NCI-H146 treated with DMSO at 0.1 percent for 48 hours (cell line): ENCODE results near the gene ZNF506.
A peak's percentile ranks its signal among the peaks of the same experiment; 100 is the strongest.
"Not testable (repeated sequence)": the region's sequence is repeated elsewhere in the genome, so short reads cannot be mapped to it uniquely, and the experiment has no call there.

ENCODE experiments used
- DNase-seq: peaks from one replicate; lab custom pipeline; 2025; ENCODE audit not compliant: unreplicated experiment; lab: John Stamatoyannopoulos, UW

Gene ZNF506

DNA sequence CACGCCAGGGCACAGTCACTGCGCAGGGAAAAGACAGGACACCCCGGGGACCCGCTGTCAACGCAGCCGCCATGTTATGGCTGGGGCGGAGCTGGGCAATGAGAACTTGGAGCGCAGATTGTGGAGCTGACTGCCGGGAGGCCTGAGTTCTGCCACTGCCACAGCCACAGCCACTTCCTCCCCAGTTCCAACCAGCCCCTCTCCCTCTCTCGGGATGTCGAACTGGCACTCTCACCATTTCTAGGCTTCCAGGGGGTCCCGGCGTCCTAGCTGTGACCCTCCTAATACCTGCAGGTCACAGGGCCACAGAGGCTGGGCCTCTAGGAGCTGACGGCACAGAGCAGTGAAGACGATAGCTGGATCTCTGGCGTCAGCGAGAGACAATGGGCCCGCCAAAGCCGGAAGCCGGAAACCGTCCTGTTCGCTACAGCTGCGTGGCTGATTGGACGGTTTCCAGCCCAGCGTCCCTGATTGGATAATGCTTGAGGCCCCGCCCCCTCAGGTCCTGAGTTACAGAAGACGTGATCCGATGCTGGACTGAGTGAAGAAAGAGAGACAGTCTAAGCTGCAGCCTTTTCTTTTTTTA lies at the start of gene ZNF506:
ZNF506 (minus strand) TSS at position 385 of the 586 bp plus-strand sequence; CDS start at position 238, 147 bp downstream.
- DNase-seq, result peak; percentile 96

DNA sequence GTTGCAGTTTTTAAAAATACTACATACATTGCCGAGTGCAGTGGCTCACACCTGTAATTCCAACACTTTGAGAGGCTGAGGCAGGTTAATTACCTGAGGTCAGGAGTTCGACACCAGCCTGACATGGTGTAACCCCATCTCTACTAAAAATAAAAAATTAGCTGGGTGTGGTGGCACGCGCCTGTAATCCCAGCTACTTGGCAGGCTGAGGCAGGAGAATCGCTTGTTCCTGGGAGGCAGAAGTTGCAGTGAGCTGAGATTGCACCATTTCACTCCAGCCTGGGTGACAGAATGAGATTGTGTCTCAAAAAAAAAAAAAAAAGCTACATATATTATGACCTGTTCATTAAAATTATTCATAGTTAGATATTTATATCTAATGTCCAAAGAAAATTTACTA lies 48.5 kb upstream of the ZNF506 start:
- DNase-seq, result not testable (repeated sequence)

DNA sequence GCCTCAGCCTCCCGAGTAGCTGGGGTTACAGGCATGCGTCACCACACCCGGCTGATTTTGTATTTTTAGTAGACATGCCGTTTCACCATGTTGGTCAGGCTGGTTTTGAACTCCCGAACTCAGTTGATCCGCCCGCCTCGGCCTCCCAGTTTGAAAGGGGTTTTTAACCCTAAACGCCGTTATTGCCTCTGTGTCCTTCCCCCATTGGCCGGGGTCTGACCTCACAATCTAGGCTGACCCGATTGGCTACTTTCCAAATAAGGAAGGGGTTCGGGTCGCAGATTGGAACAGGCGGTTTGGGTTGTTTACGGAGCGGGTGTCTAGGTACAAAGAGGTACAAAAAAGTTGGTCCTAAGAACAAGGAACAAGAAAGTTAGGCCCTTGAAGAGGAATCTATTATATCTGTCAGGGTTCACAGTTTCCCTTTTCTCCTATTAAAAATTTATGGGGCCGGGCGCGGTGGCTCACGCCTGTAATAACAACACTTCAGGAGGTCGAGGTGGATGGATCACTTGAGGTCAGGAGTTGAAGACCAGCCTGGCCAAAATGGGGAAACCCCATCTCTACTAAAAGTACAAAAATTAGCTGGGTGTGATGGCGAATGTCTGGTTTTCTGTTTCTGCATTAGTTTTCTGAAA lies 45.2 kb upstream of the ZNF506 start:
- DNase-seq, result peak; percentile 38

DNA sequence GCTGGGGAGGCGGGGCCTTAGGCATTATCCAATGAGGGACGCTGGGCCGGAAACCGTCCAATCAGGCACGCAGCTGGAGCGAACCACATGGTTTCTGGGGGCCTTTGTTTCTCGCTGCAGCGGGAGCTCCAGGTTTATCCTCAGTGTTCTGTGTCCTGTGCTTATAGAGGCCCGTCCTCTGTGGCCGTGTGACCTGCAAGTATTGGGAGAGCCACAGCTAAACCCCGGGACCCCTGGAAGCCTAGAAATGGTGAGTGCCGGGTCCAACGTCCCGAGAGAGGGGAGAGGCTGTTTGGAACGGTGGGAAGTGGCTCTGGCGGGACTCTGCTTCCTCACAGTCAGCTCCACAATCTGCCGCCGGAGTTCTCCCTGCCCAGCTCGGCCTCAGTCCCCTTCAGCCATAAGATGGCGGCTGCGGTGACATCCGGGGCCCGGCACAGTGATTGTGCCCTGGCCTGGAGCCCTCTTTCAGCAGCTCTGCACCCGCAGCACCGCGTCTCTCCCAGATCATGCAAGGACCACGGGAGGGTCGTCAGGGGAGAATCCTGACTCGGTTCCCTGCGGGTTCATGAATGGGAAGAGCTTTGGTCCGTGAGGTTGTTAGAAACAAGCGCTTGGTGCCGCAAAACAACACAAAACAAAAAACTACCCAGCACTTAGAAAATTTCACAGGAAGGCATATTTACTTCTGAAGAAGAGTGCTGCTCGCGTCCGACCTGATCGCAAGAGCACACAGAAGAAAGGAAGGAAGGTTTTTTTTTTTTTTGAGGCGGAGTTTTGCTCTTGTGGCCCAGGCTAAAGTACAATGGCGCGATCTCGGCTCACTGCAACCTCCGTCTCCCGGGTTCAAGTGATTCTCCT lies 44.4 kb upstream of the ZNF506 start, which contains the start of gene ZNF253:
ZNF253 (plus strand) TSS at position 133 of the 861 bp plus-strand sequence; CDS start at position 248, 115 bp downstream.
- DNase-seq, result peak; percentile 96

GRCh38 chr19:19860756-19861390 lies 39.3 kb upstream of the ZNF506 start:
- peak; percentile 40 for DNase-seq

DNA sequence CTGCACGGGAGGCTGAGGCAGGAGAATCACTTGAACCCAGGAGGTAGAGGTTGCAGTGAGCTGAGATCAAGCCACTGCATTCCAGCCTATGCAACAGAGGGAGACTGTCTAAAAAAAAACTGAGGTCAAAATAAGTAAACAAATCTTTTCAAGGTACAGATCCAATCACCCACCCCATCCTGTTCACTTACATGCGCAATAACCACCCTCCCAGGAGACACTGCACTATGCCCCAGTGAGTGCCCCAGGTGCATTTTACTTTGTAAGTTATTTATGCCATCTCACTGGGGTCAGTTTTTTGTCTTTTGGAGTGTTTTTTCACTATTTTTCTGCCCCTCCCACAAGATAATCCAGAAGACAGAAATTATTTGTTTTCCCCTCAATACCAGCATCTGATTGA lies 37.2 kb upstream of the ZNF506 start:
- no peak for DNase-seq

GRCh38 chr19:19851740-19852139 lies 30.2 kb upstream of the ZNF506 start:
- not testable (repeated sequence) for DNase-seq

- DNase-seq, result no peak
Measured at GRCh38 chr19:19849056-19849455, 27.5 kb upstream of the ZNF506 start.

DNA sequence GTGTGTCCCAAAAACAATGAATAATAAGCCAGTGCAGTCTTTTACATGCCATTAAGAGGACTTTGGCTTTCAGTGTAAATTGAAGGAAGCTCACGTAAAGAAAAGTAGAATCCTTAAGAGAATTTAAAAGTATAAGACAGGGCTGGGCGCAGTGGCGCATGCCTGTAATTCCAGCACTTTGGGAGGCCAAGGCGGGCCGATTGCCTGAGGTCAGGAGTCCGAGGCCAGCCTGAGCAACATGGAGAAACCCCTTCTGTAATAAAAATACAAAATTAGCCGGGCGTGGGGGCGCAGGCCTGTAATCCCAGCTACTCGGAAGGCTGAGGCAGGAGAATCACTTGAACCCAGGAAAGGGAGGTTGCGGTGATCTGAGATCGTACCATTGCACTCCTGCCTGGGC lies 26.2 kb upstream of the ZNF506 start:
- DNase-seq, result no peak

DNA sequence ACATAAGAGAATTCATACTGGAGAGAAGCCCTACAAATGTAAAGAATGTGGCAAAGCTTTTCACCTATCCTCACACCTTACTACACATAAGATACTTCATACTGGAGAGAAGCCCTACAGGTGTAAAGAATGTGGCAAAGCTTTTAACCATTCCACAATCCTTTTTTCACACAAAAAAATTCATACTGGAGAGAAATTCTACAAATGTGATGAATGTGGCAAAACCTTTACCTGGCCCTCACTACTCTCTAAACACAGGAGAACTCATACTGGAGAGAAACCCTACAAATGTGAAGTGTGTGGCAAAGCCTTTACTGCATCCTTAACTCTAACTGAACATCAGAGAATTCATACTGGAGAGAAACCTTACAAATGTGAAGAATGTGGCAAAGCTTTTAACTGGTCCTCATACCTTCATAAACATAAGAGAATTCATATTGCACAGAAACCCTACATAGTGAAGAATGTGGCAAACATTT lies 14.0 kb upstream of the ZNF506 start:
- DNase-seq, result no peak

GRCh38 chr19:19826875-19827274 lies 5.3 kb upstream of the ZNF506 start:
- no peak for DNase-seq

DNA sequence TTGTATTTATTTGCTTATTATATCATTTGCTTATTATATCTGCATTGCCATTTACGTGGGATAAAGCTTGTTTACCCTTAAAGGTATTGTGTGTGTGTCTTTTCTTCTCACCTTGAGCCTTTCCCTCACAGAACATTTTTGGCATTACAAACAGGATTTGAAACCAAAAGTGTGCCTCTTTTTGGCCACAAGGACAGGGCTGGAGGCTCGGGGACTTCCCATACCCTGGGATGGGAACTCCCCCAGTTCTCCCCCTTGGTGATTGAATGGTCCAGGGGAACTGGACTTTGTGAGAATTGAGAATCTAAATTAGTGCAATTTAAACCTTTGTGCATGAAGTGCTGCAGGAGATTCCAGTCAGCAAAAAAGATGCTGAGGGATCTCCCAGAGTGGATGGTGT lies 2.4 kb upstream of the ZNF506 start:
- no peak for DNase-seq

DNA sequence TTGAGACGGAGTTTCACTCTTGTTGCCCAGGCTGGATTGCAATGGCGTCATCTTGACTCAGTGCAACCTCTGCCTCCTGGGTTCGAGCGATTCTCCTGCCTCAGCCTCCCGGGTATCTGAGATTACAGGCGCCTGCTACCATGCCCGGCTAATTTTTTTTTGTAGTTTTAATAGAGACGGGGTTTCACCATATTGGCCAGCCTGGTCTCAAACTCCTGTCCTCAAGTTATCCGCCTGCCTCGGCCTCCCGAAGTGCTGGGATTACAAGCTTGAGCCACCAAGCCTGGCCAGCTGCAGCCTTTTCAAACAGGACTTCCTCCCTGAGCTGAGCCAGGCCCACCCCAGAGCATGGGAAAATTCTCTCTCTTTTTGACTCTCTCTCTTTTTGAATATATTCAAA lies 426 bp upstream of the ZNF506 start:
- DNase-seq, result peak; percentile 21

DNA sequence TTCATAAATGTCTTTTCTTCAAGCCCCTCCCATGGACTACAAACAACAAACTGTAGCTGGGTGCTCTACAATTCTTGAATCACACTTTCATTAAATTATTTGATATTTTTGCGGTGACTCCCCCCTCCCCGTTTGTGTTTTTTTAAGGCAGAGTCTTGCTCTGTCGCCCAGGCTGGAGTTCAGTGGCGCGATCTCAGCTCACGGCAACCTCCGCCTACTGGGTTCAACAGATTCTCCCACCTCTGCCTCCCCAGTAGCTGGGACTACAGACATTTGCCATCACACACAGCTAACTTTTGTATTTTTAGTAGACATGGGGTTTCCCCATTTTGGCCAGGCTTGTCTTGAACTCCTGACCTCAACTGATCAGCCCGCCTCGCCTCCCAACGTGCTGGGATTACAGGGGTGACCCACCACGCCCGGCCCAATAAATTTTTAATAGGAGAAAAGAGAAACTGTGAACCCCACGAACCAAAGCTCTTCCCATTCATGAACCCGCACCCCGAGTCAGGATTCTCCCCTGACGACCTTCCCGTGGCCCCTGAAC lies 703 bp downstream of the ZNF506 start:
- no peak for DNase-seq

GRCh38 chr19:19817357-19817756 lies 4.2 kb downstream of the ZNF506 start:
- no peak for DNase-seq

GRCh38 chr19:19816679-19817078 lies 4.9 kb downstream of the ZNF506 start:
- DNase-seq, result no peak

DNA sequence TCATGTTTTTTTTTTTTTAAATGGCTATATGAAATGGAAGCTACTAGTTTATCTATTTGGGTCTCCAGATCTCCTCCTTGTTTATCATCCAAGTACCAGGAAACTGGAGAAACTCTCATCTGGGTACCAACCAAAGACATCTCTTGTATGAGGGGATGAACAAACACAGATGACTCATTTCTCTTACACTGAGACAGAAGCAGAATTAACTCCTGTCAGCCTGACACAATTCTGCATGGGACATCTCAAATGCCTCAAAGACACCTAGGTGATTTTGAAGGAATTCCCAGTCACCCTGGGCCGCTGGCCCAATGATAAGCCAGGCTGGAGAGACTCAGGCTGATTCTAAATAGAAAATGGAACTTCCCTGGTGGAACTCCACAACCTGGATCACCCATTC lies 9.6 kb downstream of the ZNF506 start:
- not testable (repeated sequence) for DNase-seq

DNA sequence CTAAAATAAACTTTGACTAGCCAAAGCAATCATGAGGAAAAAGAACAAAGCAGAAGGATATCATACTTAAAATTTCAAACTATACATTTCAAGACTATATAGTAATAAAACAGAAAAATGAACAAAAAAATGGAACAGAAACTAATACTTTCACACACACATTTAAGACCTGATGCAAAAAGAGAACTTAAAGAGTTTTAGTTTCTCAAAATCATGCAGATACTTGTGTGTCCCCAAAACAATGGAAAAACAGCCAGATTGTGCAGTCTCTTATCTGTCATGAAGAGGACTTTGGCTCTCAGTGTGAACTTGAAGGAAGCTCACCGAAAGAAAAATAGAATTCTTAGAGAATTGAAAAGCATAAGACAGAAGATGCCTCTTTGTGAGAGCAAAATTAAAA lies 16.1 kb downstream of the ZNF506 start:
- no peak for DNase-seq

DNA sequence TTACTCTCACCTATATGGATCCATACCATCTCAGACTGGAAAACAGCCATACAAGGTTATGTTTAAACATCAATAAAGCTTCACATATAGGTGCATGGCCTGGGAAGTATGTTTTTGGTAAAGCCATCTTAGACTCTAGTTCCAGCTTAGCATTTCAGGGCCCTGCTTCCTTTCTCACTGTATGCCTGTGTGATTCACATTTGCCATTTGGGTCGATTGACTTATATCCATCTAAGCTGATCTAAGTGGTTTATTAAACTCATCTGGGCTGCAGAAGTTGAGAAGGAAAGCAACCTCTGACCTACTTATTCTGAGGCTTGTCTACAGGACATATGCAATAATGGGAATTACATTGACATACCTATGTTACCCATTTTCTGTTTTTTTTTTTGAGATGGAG lies 33.5 kb downstream of the ZNF506 start:
- DNase-seq, result no peak

- DNase-seq, result not testable (repeated sequence)
Measured at GRCh38 chr19:19785476-19785875, 36.1 kb downstream of the ZNF506 start.

GRCh38 chr19:19782783-19783182 lies 38.8 kb downstream of the ZNF506 start:
- DNase-seq, result no peak
